ENCODE results near the gene RAD51B. TPM values are rescaled to one million over a fixed set of nuclear protein-coding genes. Genes with fewer than 3 reads are reported as not detected.

Gene RAD51B
- total RNA-seq, 2 donors from 2014 or later, result 22.8 to 33.8 TPM

DNA sequence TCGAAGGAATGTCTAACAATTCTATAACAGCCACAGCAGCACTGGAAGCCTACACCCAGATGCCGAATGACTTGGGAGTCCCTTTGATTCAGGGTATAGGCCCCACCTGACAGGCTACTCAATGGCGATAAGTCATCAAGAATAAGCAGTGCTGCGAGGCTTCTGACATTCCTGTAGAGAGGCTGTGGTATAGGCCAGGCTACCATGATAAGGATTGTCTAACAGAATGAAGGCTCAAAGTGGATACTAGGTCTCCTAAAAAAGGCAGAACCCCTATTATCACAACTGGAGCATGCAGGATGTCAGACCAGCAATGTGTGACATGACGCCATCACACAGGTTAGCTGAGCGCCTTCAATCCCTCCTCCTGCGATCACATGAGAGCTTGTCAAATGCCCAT, 920.1 kb downstream of the RAD51B start:
- Mint-ChIP-seq H3K4me3 (no peak overlapping the region), H3K27ac (no peak overlapping the region), H3K27me3 (ENCODE audit: insufficient read depth) (peaks cover 27% of the 10 kb centered on the region), H3K9me3 (peaks cover 6% of the 10 kb centered on the region), H3K36me3 (ENCODE audit: low read depth) (no peaks in the 10 kb centered on the region), H3K4me1 (peaks cover 18% of the 10 kb centered on the region)
- WGBS, 2 experiments (ENCODE audit: insufficient coverage in 1 of 2, insufficient read length in 1 of 2), result 97 to 98% methylated on average over 6 to 7 of the region's 7 CpGs
- peaks cover 14% of the 10 kb centered on the region for H3K27me3 ChIP-seq (ENCODE audit: control insufficient read depth, insufficient read depth, low read length, poor library complexity, severe bottlenecking)
- TF ChIP-seq, protein P1, sequence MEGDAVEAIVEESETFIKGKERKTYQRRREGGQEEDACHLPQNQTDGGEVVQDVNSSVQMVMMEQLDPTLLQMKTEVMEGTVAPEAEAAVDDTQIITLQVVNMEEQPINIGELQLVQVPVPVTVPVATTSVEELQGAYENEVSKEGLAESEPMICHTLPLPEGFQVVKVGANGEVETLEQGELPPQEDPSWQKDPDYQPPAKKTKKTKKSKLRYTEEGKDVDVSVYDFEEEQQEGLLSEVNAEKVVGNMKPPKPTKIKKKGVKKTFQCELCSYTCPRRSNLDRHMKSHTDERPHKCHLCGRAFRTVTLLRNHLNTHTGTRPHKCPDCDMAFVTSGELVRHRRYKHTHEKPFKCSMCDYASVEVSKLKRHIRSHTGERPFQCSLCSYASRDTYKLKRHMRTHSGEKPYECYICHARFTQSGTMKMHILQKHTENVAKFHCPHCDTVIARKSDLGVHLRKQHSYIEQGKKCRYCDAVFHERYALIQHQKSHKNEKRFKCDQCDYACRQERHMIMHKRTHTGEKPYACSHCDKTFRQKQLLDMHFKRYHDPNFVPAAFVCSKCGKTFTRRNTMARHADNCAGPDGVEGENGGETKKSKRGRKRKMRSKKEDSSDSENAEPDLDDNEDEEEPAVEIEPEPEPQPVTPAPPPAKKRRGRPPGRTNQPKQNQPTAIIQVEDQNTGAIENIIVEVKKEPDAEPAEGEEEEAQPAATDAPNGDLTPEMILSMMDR (conservative IDR thresholded peaks at IDR 0.05), result no peak
- no peaks in the 10 kb centered on the region for H3K36me3 ChIP-seq (ENCODE audit: control insufficient read depth, insufficient read depth, low read length)
- H3K9me3 ChIP-seq (ENCODE audit: control insufficient read depth, low read length), result peaks cover 7% of the 10 kb centered on the region
- H3K4me3 ChIP-seq (ENCODE audit: low read length), result no peak overlapping the region
- H3K4me1 ChIP-seq (ENCODE audit: control insufficient read depth, insufficient read depth, low read length), result peaks cover 11% of the 10 kb centered on the region
- no peak for DNase-seq
- H3K9ac ChIP-seq (ENCODE audit: extremely low read depth, low read length, poor library complexity, severe bottlenecking), result no peak overlapping the region
- no peak overlapping the region for H3K27ac ChIP-seq (ENCODE audit: low read depth, low read length)

DNA sequence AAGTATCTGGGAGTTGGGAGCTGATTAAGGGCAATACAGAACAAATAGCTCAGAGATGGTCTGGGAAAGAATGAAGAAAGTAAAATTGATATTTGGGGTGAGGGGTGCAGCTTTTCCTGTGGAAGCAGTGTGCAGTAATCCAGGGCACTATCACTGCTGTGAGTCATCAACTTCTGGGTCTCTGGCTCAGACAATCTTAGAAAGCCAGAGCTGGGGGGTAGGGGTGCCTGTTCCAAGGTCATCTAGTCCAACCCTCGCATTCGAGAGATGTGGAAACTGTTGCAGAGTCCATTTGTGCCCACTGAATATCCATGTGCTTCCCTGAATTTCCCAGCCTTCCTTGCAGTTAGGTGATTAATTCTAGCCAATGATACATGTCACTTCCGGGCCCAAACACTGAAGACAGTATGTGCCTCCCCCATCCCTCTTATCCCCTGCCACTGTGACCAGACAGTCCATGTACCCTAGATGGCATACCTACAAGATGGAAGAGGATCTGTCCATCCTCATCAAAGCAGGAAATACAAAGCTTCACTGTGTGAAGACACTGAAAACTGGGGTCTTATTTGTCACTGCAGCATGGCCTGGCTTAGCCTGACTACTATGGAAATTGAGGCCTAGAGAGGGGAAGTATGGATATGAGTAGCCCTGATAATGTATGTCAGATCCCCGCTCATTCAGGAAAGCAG, 921.4 kb downstream of the RAD51B start:
- no peak for DNase-seq
- Histone ChIP-seq H3K36me3 (ENCODE audit: control insufficient read depth, insufficient read depth, low read length) (no peaks in the 10 kb centered on the region), H3K9me3 (ENCODE audit: control insufficient read depth, low read length) (peaks cover 7% of the 10 kb centered on the region), H3K27me3 (ENCODE audit: control insufficient read depth, insufficient read depth, low read length, poor library complexity, severe bottlenecking) (peaks cover 14% of the 10 kb centered on the region), H3K27ac (ENCODE audit: low read depth, low read length) (no peak overlapping the region), H3K9ac (ENCODE audit: extremely low read depth, low read length, poor library complexity, severe bottlenecking) (no peak overlapping the region), H3K4me3 (ENCODE audit: low read length) (no peak overlapping the region), H3K4me1 (ENCODE audit: control insufficient read depth, insufficient read depth, low read length) (peaks cover 7% of the 10 kb centered on the region)
- no peak overlapping the region for H3K27ac Mint-ChIP-seq
- WGBS, 2 experiments (ENCODE audit: insufficient coverage in 1 of 2, insufficient read length in 1 of 2), result 86 to 93% methylated on average over 4 of the region's 4 CpGs
- H3K36me3 Mint-ChIP-seq (ENCODE audit: low read depth), result no peaks in the 10 kb centered on the region
- peaks cover 14% of the 10 kb centered on the region for H3K4me1 Mint-ChIP-seq
- H3K27me3 Mint-ChIP-seq (ENCODE audit: insufficient read depth), result peaks cover 27% of the 10 kb centered on the region
- H3K4me3 Mint-ChIP-seq, result no peak overlapping the region
- H3K9me3 Mint-ChIP-seq, result peaks cover 6% of the 10 kb centered on the region
- TF ChIP-seq, protein P1 (conservative IDR thresholded peaks at IDR 0.05), result no peak

DNA sequence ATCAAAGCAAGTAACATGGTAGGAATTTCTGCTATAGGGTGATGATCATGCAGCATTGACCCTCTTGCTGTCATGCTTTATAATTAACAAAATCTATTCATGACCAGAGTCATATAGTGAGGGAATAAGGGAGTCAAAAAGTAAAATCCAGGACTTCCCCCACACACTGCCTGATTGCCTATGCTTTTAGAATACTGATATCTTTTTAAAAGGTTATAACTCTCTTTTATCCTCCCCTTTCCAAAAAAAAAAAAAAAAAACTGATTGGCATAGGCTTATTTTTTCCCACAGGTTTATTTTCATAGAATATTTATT, 921.9 kb downstream of the RAD51B start:
- Histone ChIP-seq H3K27me3 (ENCODE audit: control insufficient read depth, insufficient read depth, low read length, poor library complexity, severe bottlenecking) (peaks cover 14% of the 10 kb centered on the region), H3K4me3 (ENCODE audit: low read length) (no peak overlapping the region), H3K9ac (ENCODE audit: extremely low read depth, low read length, poor library complexity, severe bottlenecking) (no peak overlapping the region), H3K36me3 (ENCODE audit: control insufficient read depth, insufficient read depth, low read length) (no peaks in the 10 kb centered on the region), H3K27ac (ENCODE audit: low read depth, low read length) (no peak overlapping the region), H3K4me1 (ENCODE audit: control insufficient read depth, insufficient read depth, low read length) (peaks cover 5% of the 10 kb centered on the region), H3K9me3 (ENCODE audit: control insufficient read depth, low read length) (peaks cover 7% of the 10 kb centered on the region)
- H3K9me3 Mint-ChIP-seq, result peaks cover 6% of the 10 kb centered on the region
- no peak for DNase-seq
- H3K27ac Mint-ChIP-seq, result no peak overlapping the region
- peaks cover 9% of the 10 kb centered on the region for H3K4me1 Mint-ChIP-seq
- peaks cover 27% of the 10 kb centered on the region for H3K27me3 Mint-ChIP-seq (ENCODE audit: insufficient read depth)
- H3K4me3 Mint-ChIP-seq, result no peak overlapping the region
- H3K36me3 Mint-ChIP-seq (ENCODE audit: low read depth), result no peaks in the 10 kb centered on the region
- TF ChIP-seq, protein P1 (conservative IDR thresholded peaks at IDR 0.05), result no peak

All from endodermal cell (in vitro differentiated cells).